Measurements from ENCODE around the gene STRIP2. TPM values are rescaled to one million over a fixed set of nuclear protein-coding genes. Genes with fewer than 3 reads are reported as not detected.

STRIP2 gene
- total RNA-seq, 1 experiment from 2014 or later = 9.9 TPM

GRCh38 chr7:129385598-129385997 is 48.6 kb upstream of the STRIP2 start:
- no peak overlapping the region for H4K91ac ChIP-seq (ENCODE audit: insufficient read length, low read depth, low read length)
- H4K8ac ChIP-seq (replicated peaks; ENCODE audit: insufficient read length, low read depth, low read length) = no peak overlapping the region
- no peak overlapping the region for H2BK12ac ChIP-seq (ENCODE audit: insufficient read length, low read depth, low read length)
- no peaks in the 10 kb centered on the region for H3K4me1 ChIP-seq (ENCODE audit: insufficient read depth, low read length)
- H4K20me1 ChIP-seq (ENCODE audit: control insufficient read depth, insufficient read depth, insufficient read length) = no peaks in the 10 kb centered on the region
- TF ChIP-seq, protein P1, sequence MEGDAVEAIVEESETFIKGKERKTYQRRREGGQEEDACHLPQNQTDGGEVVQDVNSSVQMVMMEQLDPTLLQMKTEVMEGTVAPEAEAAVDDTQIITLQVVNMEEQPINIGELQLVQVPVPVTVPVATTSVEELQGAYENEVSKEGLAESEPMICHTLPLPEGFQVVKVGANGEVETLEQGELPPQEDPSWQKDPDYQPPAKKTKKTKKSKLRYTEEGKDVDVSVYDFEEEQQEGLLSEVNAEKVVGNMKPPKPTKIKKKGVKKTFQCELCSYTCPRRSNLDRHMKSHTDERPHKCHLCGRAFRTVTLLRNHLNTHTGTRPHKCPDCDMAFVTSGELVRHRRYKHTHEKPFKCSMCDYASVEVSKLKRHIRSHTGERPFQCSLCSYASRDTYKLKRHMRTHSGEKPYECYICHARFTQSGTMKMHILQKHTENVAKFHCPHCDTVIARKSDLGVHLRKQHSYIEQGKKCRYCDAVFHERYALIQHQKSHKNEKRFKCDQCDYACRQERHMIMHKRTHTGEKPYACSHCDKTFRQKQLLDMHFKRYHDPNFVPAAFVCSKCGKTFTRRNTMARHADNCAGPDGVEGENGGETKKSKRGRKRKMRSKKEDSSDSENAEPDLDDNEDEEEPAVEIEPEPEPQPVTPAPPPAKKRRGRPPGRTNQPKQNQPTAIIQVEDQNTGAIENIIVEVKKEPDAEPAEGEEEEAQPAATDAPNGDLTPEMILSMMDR (conservative IDR thresholded peaks at IDR 0.05) = no peak
- H3K36me3 Mint-ChIP-seq (ENCODE audit: insufficient read depth in 1 of 3, low read depth in 3 of 3) = peaks cover 0 to 2% (median 0%) of the 10 kb centered on the region in 3 experiments; a peak in 1 of 7 replicates
- no peak overlapping the region for H2AFZ ChIP-seq (ENCODE audit: low read length)
- H3K9ac ChIP-seq (ENCODE audit: extremely low read depth, insufficient read length, low read length) = no peak overlapping the region
- no peak overlapping the region for H2BK20ac ChIP-seq (ENCODE audit: low read depth, low read length, poor library complexity, severe bottlenecking)
- H3K23me2 ChIP-seq (ENCODE audit: insufficient read length, low read depth, low read length, poor library complexity, severe bottlenecking) = no peaks in the 10 kb centered on the region
- H3K4me2 ChIP-seq (ENCODE audit: insufficient read depth, insufficient read length, low read length) = no peak overlapping the region
- H2BK15ac ChIP-seq (ENCODE audit: low read depth, low read length) = no peak overlapping the region
- no peaks in the 10 kb centered on the region for H3K27me3 Mint-ChIP-seq (ENCODE audit: low read depth)
- no peak overlapping the region for H4K5ac ChIP-seq (ENCODE audit: insufficient read length, low read depth, low read length)
- H3T11ph ChIP-seq (ENCODE audit: low read length) = no peak overlapping the region
- H3K4me3 Mint-ChIP-seq = no peak overlapping the region
- H3K9me3 Mint-ChIP-seq = no peaks in the 10 kb centered on the region
- no peaks in the 10 kb centered on the region for H3K79me2 ChIP-seq (ENCODE audit: insufficient read depth, low read length)
- peaks cover 30 to 42% of the 10 kb centered on the region in 2 experiments for H3K4me1 Mint-ChIP-seq
- WGBS (ENCODE audit: extremely low coverage, insufficient read length, low lambda C conversion rate) = no CpG with 5 or more reads among the region's 4 CpGs
- no peak overlapping the region for H3K4ac ChIP-seq (ENCODE audit: low read depth, low read length)
- no peak overlapping the region for H3K27ac ChIP-seq (ENCODE audit: insufficient read length, low read depth, low read length)
- no peak overlapping the region for H3K23ac ChIP-seq (ENCODE audit: insufficient read length, low read depth, low read length)
- no peaks in the 10 kb centered on the region for H3K79me1 ChIP-seq (ENCODE audit: insufficient read depth, low read depth, low read length, poor library complexity, severe bottlenecking)
- no peak for DNase-seq
- no peak overlapping the region for H2AK5ac ChIP-seq (ENCODE audit: insufficient read length, low read length)
- no peak overlapping the region for H2BK5ac ChIP-seq (ENCODE audit: insufficient read length, low read length)
- no peak overlapping the region for H3K56ac ChIP-seq (ENCODE audit: insufficient read length, low read depth, low read length)
- H3K27me3 ChIP-seq (ENCODE audit: insufficient read depth, low read length) = no peaks in the 10 kb centered on the region
- no peak overlapping the region for H2BK120ac ChIP-seq (ENCODE audit: low read depth, low read length, poor library complexity, severe bottlenecking)
- H3K27ac Mint-ChIP-seq = no peak overlapping the region
- H3K18ac ChIP-seq (ENCODE audit: insufficient read length, low read depth, low read length) = no peak overlapping the region
- no peaks in the 10 kb centered on the region for H3K9me3 ChIP-seq (ENCODE audit: control insufficient read depth, low read depth, low read length)
- no peak overlapping the region for H3K14ac ChIP-seq (ENCODE audit: insufficient read depth, low read length)
